Measurements from ENCODE around the gene TWNK.

- TF ChIP-seq ZBTB33 (IDR thresholded peaks at IDR 0.05) (no peak), ATF3 (IDR thresholded peaks at IDR 0.05; ENCODE audit: borderline replicate concordance, extremely low read depth, low read depth, low read length) (no peak), SMC3 (IDR thresholded peaks at IDR 0.05; ENCODE audit: borderline replicate concordance, low read length) (no peak)
- TF ChIP-seq, protein P1, sequence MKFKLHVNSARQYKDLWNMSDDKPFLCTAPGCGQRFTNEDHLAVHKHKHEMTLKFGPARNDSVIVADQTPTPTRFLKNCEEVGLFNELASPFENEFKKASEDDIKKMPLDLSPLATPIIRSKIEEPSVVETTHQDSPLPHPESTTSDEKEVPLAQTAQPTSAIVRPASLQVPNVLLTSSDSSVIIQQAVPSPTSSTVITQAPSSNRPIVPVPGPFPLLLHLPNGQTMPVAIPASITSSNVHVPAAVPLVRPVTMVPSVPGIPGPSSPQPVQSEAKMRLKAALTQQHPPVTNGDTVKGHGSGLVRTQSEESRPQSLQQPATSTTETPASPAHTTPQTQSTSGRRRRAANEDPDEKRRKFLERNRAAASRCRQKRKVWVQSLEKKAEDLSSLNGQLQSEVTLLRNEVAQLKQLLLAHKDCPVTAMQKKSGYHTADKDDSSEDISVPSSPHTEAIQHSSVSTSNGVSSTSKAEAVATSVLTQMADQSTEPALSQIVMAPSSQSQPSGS (IDR thresholded peaks at IDR 0.05; ENCODE audit: low read length), result no peak
Observed at GRCh38 chr10:101028446-101029337, 41.3 kb downstream of the TWNK start.
